Epithelial cell of proximal tubule (primary cell): ENCODE measurements around the gene CDH22. TPM values are rescaled to one million over a fixed set of nuclear protein-coding genes. Genes with fewer than 3 reads are reported as not detected.

Experiments
- DNase-seq: peaks from one replicate; pipeline ENCODE4 v3.0.0-alpha.2; 2011; ENCODE audit warnings: low read depth
- H3K4me3 ChIP-seq: 2 replicates; pipeline ENCODE4 v1.5.1; 2011; ENCODE audit warnings: low read depth, mild to moderate bottlenecking, low read length
- CTCF ChIP-seq: conservative IDR thresholded peaks from 2 replicates; pipeline ENCODE4 v1.5.1; 2012; ENCODE audit warnings: low read depth, mild to moderate bottlenecking, low read length
- total RNA-seq: library from RNA; depleted of rRNA; stranded (reverse); fragments of >200 nt; gene quantifications from 2 replicates; pipeline ENCODE4 v1.2.3, GENCODE V29; 2015

CDH22 gene
- total RNA-seq, 1 donor from 2014 or later = not detected

- TF ChIP-seq CTCF = no peak
- no peak for DNase-seq
Observed at GRCh38 chr20:46334303-46334904, 26.1 kb upstream of the CDH22 start.

GRCh38 chr20:46333161-46333991, 25.1 kb upstream of the CDH22 start:
- no peak for TF ChIP-seq CTCF
- no peak for DNase-seq
- no peak overlapping the region for H3K4me3 ChIP-seq

More at GRCh38 chr20:46334303-46334904, 26.1 kb upstream of the CDH22 start:
- H3K4me3 ChIP-seq = no peak overlapping the region

GRCh38 chr20:46332373-46333160, 24.3 kb upstream of the CDH22 start:
- H3K4me3 ChIP-seq = no peak overlapping the region
- no peak for DNase-seq
- no peak for TF ChIP-seq CTCF

- no peak for DNase-seq
- no peak for TF ChIP-seq CTCF
- no peak overlapping the region for H3K4me3 ChIP-seq
Observed at GRCh38 chr20:46331611-46332361, 23.5 kb upstream of the CDH22 start.

GRCh38 chr20:46330831-46331371, 22.6 kb upstream of the CDH22 start:
- DNase-seq = no peak
- TF ChIP-seq CTCF = no peak
- H3K4me3 ChIP-seq = no peak overlapping the region

GRCh38 chr20:46330072-46330763, 21.9 kb upstream of the CDH22 start:
- DNase-seq = no peak
- TF ChIP-seq CTCF = no peak
- H3K4me3 ChIP-seq = no peak overlapping the region
